GM19467 (cell line): ENCODE measurements around the gene TNS1.
A peak's percentile ranks its signal among the peaks of the same experiment; 100 is the strongest.
"Not testable (repeated sequence)": the region's sequence is repeated elsewhere in the genome, so short reads cannot be mapped to it uniquely, and the experiment has no call there.

Source experiments
- ATAC-seq: cut with Tn5 transposase; IDR thresholded peaks from one replicate; pipeline ENCODE4 v1.9.1; 2021; ENCODE audit warnings: mild to moderate bottlenecking, moderate library complexity; ENCODE audit not compliant: unreplicated experiment

TNS1 gene

DNA sequence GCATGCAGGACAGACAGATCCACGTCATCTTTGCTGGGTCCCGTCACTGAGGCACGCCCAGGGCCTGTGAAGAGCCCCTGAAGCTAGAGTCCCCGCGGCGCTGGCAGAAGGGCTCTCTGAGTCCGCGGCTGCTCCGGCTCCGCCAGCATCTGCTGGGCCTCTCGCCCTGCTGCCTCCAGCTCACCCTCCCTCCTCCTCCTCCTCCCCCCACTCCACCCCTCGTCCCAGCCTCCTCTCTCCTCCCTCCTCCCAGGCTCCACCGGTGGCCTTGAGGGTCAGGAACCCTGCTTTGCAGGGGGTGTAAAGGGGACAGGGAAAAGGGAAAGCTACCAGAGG lies at the start of gene TNS1:
Gene TNS1, minus strand, starts transcription at position 151 of the 336 bp plus-strand sequence. Its CDS starts 123 bp downstream, at position 28.
- no peak for ATAC-seq

DNA sequence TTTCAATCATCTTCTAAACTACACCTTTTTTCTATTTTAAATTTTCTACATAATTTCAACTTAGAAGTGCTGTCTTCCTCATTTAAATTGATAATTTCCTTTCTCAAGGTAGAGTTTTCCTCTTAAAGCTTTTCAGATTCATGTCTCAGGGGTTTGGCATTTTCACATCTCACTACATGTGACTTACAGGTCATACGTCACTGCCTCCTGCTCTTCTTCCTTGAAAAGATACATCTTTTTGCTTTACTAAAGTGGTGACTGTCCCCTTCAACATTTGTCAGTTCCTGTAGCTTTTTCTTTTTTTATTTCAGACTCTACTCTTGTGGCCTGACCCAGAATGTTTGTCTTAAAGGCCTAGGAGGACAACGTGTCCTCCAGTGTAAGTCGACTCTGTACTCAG lies 49.1 kb upstream of the TNS1 start:
- ATAC-seq: no peak

DNA sequence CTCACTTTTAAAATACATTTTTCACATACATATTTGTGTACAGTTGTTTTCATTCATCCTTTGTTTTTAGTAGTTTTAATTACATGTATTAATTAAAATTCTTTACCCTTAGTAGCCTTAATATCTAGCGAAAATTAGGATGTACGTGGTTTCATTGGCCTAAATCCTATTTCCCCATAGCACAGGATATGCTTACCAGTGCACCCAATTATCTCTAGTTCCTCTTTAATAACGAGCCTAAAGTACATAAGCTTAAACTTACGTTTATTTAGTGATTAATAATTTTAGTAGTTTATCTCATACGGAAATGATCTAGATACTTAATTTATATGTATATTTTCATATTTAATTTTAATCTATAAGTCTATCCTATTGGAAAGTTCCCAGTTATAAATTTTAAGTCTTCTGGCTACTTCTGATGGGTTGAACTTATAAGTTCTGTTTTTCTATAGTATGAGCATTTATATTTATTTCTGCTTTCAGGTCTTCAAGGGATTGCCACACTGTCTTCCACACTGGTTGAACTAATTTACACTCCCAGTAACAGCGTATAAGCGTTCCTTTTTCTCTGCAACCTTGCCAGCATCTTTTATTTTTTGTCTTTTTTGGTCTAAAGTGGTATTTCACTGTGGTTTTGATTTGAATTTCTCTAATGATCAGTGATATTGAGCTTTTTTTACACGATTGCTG lies 44.9 kb upstream of the TNS1 start:
- ATAC-seq: no peak

DNA sequence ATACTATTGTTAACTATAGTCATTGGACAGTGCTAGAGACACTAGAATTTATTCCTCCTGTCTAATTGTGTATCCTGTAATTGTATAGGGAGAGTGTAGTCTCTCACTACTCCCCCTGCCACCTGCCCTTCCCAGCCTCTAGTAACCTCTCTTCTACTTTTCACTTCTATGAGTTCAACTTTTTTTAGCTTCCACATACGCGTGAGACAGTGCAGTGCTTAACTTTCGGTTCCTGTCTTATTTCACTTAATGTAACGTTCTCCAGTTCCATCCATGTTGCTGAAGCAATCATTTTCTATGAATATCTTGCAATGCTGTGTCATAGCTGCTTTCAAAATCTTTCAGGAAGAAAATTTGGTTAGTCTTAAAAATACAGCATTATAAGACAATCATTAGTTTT lies 43.4 kb upstream of the TNS1 start:
- peak; percentile 85 for ATAC-seq

DNA sequence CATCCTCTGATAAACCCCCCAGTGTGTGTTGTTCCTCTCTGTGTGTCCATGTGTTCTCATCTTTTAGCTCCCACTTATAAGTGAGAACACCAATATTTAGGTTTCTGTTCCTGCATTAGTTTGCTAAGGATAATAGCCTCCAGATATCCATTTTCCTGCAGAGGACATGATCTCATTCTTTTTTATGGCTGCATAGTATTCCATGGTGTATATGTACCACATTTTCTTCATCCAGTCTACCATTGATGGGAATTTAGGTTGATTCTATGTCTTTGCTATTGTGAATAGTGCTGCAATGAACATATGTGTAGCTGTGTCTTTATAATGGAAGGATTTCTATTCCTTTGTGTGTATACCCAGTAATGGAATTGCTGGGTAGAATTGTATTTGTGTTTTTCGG lies 41.8 kb upstream of the TNS1 start:
- not testable (repeated sequence) for ATAC-seq

DNA sequence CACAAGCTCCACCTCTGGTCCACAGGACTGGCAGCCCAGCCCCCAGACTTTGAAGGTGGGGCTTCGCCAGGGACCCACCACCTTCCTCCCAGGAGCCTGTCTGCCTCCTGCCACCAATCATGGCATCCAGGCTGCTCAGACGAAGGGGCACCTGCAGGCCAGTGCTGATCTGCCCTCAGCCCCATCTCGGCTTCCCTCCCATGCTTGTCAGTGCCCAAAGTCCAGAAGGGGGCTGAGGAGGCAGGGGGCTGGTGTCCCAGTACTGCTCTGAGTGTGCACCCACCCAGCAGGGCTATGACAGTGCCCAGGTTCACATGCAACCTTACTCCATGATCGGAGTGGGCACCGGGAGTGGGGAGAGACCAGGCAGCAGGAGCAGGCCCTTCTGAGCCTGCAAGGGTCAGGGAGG lies 40.9 kb upstream of the TNS1 start:
- ATAC-seq: no peak

DNA sequence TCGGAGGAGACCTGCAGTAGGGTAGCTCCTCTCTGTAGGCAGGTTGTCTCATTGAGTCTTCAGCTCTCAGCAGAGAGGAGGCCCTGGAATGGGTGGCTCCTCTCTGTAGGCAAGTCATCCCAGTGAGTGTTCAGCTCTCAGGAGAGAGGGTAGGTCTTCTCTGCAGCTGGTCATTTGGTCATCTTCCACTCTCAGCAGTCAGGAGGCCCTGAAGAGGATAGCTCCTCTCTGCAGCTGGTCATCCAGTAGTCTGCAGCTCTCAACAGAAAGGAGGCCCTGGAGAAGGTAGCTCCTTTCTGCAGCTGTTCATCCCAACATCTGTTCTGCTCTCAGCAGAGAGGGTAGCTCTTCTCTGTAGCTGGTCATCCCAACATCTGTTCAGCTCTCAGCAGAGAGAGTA lies 40.3 kb upstream of the TNS1 start:
- no peak for ATAC-seq

DNA sequence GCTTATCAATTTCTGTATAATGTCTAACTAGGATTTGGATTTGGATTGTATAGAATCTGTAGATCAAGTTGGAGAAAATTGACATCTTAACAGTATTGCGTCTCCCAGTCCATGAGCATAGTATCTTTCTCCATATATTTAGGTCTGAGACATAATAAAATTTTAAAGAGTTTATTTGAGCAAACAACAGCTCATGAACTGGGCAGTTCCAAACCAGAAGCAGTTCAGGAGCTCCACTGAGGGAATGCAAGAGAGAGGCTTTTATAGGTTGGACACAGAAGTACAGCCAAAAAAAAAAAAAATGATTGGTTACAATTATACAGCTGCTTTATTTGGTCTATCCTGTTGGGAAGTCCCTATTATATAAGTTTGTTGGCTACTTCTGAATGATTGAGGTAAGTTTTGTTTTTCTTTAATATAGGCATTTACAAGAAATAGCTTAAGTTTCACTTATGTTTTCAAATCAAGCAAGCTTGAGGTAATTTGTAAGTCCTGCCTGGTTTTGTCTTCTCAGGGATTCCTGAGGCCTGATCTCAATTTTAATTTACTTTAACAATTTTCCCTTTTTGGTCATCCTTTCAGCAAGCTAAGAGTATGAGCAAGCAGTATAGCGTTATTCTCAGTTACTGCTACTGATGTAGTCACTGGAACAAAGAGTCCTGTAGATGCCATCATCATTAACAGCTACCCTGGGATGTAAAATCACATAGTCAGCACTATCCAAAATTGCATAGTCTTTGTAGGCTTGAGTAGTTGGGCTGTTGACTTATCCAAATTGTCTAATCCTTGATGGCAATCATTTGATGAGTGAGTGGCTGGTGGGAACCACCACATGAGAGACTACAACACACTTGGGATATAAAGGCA lies 38.7 kb upstream of the TNS1 start:
- no peak for ATAC-seq

DNA sequence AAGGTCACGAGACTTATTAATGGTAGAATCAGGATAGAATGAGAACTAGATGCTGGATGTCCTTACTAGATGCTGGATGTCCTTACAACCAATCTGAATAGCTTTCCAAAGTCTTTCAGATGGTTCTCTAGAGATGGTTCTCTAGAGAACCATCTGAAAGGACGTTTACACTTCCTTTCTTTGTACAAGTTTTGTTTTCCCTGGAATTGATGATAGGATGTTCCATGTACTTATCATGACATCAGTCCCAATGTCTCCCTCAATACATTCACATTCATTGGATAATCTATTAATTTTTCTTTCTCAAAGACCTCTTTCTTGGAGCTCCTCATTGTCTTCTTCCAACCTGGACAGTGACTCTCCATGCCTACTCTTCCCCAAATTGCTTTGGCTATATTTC lies 38.1 kb upstream of the TNS1 start:
- ATAC-seq: no peak

DNA sequence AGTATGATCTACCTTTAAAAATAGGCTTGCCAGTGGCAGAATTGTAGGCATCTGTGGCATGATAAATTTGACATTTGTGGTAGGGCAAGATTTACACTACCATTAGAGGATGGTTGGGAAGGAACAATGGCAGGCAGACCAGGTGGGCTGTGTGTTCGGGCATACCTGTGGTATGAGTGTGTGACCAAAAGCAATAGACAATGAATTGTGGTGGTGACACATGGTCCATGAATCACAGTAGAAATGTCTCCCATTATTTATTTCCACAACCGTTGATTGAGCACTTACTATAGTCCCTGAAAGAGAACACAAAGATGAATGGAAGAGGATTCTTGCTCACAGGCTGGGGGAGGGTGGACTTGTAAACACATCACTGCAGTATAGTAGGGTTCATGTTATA lies 36.4 kb upstream of the TNS1 start:
- no peak for ATAC-seq

DNA sequence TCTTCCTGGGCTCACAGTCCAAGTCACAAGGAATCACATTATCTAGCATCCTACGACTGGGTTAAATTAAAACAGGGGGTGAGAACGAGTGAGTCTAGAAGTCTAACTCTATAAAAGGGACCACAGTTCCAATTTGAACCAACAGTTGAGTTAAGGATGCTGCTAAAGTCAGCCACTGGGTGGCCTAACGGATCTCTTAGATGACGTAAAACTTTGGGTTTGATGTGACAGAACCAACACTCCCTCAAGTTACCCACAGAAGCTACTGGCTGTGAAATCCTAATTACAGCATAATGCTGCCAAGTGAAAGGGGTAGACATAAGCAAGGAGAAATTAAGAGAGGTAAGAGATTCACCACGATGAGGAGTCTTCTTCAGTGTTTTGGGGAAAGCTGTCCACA lies 33.6 kb upstream of the TNS1 start:
- no peak for ATAC-seq

DNA sequence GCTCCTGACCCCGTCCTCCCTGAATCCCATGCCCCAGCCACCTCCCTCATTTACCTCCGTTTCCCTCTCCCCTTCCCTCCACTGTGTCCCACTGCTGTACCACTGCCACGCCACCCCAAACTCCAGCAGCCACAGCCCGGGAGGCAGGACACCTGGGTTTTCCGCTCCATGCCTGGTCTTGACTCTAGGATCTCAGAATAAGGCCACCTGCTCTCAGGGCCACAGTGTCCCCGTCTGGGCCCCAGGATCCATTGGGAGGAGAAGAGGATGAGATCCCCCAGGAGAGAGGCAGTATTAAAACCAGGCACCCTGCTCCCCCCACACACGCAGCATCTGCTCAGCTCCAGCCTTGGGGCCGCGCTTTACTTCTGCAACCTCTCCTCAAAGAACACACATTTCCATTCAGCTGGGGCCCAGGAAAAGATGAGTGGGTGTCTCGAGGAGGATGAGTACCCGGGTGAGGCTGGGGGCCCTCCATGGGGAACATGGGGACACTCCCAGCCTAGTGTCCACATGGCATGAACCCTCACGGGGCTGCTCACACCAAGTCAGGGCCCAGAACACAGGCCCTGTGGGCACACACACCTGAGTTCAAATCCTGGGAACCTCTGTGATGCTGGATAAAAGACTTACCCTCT lies 32.8 kb upstream of the TNS1 start:
- no peak for ATAC-seq

DNA sequence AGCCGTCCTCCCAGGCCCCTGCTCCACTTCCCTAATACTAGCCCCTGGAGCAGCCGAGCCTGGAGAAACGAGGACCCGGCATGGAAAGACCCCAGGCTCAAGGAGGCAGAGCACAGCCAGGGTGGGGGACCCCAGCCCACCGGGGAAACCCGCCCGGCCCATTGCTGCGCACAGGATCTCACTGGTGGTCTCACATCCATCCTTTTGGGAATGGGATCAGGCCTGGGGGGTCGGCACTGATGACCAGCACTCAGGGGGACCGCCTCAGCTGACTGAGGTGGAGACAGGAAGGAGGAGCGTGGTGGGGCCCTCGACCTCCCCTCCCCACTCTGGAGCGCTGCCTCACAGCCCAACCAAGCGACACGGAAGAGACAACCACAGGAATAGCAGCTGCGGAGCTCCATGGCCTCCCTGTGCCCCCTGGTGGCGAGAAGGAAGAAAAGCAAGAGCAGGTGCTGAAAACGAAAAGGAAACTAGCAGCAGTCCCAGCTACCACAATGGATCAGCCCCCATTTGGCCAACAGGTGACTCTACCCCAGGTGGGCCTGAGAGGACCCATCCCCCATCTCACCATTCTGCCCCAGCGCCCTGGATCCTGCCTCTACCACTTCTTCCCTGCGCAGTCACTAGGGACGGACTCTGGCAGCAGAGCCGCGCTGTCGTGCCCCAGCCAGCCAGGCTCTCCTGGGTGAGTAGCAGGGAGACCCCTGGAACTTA lies 31.9 kb upstream of the TNS1 start:
- peak; percentile 90 for ATAC-seq

DNA sequence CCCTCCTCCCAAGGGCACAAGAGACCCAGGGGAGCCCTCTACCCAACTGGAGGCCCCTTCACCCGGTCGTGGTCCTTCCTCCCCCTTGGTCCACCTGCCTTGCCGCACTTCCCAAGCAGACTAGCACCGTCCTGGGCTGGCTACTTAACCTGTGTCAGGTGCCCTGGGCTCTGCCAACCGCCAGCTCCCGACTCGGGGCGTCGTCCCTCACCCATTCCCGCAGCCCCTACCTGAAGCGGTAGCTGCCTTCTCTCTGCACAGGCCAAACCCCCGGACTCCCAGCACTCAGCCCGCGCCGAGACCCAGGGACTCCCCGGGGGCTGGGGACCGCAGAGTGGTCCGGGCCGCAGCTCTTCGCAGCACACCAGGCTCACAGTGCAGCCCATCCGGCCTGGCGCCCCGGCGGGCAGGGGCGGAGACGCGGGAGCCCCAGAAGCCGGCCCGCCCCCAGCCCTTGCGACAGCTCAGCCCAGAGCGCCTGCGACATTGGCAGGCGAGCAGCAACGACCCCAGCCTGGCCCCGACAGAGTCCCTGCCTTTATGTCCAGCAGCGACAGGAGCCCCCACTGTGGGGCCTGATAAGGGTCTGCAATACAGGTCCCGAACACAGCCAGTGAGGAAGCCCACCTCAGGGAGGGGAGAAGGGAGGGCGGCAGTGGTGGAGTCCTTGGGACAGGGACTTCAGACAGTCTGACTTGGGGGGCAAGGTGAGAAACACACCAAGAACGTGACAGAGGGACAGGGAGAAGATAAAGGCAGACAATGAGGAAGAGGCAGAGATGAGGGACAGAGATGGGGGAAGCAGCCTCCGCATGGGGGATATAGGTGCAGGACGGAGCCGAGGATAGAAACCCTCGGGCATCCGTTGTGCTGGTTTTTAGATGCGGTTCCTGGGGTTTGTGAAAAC lies 31.0 kb upstream of the TNS1 start:
- ATAC-seq: no peak

DNA sequence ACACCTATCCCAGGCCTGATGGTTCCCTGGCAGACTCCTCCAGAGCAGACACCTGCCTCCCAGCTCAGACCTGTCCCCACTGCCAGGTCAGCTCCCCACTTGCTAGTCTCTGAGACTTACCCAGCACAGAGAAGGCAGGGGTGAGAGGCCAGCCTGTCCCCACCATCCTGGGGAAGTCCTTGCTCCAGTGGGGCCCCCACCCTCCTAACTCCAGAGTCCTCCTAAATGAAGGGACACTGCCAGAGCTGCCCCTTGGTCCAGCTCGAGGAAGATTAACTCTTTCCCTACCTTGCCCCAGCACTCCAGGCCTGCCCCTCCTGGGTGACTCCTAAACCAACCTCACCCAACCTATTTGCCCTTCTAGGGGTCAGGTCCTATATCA lies 30.4 kb upstream of the TNS1 start:
- no peak for ATAC-seq

DNA sequence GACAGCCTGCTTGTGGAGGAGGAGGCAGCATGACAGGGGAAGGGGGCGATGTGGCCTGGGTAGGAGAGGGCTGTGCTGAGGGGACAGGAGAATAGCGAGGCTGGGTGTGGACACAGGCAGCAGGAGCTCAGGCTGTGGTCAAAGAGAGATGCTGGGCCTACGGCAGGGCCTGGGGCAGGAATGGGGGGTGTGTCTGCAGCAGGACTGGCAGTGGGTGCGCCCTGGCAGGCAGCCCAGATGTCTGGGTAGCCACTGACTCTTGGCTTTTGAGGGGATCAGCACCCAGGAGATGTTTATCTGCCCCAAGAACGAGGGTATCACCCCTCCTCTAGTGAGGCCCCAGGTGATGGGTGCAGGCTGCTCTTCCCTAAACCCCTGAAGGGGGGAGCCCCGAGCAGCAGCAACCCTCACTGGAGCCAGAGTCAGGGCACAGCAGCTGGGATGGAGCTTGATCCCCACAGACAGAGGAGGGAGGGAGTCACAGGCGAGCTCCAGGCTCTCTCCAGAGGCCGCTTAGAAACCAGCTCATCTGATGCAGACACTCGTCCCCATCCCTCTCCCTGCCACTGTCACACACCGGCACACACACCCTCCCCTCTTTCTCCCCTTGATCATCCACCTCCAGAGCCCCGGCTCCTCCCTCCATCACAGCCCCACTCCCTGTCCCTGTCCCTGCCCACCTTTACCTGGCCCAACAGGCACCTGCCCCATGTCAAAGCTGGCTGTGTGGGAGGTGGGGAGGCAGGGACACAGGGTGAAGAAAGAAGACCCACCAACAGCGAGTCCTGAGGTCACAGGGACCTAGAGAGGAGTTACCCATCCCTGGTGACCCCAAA lies 29.8 kb upstream of the TNS1 start:
- no peak for ATAC-seq

DNA sequence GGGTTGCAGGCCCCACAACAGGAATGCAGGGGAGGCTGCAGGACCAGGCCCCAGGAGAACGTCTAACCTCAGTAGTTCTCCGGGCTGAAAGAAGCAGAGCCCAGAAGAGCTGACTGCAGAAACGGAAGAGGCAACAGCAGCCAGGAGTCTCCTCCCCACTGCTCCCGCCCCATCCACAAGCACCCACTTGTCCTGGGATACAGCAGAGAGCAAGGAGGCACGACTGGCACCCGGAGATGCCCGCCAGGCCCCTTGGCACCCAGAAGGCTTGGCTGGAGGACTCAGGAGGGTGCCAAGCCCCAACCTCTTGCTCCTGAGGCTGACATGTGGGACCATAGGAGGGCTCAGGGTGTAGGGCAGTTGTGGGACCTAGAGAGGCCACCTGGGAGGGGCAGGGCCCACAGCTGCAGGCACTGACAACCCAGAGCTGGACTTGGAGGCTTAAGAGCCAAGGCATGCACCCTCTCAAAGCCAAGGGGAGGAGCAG lies 29.0 kb upstream of the TNS1 start:
- ATAC-seq: no peak

DNA sequence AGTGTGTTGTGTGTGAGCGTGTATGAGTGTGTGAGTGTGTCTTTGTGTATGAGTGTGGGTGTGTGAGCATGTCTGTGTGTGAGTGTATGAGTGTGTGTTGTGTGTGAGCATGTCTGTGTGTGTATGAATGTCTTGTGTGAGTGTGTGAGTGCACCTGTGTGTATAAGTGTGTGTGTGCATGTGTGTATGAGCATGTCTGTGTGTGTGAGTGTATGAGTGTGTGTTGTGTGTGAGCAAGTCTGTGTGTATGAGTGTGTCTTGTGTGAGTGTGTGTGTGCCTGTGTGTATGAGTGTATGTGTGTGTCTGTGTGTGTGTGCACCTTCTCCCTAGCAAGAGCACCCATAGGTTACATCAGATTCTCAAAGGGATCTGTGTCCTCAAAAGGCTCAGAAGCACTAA lies 28.5 kb upstream of the TNS1 start:
- ATAC-seq: no peak

DNA sequence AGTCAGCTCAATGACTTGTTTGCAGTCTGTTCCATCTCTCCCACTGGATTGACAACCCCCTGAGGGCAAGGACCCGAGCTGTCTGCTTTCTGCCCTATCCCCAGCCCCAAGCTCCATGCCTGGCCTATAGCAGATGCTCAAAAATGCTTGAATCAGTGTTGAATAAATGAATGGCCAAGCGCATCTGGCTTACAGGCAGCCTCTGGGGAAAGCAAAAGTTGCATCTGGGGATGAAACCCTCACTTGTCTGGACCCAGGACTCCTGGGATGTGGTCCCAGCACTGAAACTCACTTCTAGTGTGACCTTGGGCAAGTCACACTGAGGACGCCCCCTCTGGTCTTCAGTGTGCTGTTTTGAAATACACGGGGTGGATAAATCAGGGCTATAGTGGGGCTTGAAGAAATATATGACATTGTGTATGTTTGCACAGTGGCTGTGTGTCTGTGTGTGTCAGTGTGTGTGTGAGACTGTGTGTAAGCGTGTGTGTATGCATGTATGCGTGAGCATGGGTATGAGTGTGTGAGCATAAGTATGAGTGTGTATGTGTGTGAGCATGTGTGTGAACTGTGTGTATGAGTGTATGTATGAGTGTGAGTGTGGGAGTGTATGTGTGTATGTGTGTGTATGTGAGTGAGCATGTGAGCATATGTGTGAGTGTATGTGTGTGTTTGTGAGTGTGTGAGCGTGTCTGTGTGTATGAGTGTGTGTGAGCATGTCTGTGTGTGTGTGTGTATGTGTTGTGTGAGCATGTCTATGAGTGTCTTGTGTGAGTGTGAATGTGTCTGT lies 27.8 kb upstream of the TNS1 start:
- no peak for ATAC-seq
